ENCODE results near the gene CD163L1.
"Not testable (repeated sequence)": the region's sequence is repeated elsewhere in the genome, so short reads cannot be mapped to it uniquely, and the experiment has no call there.

CD163L1 gene

DNA sequence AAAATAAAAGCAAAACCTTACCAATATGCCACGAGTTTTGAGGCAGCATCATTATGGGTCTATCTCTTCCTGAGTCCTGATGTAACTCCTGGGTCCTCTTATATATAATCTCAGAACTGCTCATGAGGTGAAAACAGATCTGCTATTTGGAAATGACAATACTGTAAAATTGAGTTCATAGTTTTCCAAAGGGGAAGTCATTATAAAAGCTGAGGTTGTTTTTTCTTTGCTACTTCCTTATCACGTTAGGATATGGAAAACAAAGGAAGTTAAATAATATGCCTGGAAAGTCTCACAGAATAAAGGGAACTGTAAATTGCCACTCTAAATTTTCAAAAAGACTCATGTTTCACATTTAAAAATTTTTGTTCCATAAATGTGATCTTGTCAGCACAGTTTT lies at the start of gene CD163L1:
Gene CD163L1 (minus strand): TSS at position 78 of the 400 bp plus-strand sequence. CDS start 26 bp downstream, at position 52.
- no peak for DNase-seq

GRCh38 chr12:7493006-7493405 lies 49.1 kb upstream of the CD163L1 start:
- no peak for DNase-seq

DNA sequence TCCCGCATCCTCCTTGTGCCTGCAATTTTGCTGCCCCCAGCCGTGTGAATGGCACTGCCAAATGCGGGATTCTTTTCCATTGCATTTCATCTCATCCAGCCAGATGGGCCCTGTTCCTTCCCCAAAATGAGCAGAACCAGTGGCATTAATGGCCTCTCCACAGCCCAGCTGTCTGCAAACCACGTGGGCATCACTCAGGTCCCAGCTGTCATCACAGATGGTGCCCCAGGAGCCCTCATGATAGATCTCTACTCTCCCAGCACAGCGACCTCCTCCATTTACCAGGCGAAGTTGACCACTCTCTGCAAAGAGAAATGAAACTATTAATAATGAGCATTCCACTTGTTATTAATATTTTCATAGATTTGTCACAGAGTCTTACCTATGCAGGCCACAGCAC lies 42.6 kb upstream of the CD163L1 start:
- no peak for DNase-seq

DNA sequence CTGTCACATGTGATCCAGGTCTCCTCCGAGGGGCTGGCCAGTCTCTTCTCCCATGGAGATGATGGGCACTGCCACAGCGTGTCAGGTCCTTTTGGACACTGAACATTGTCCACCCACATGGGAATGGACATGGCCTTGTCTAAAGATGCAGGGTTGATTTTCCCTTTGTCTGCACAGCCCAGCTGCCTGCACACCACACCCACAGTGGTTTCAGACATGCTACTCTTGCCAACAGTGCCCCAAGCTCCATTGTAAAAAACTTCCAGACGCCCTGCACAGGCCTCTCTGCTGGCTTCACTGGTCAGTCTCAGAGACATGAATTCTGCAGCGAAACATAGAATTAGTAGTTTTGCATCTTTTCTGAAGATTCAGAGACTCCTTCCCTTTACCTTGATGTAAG lies 41.1 kb upstream of the CD163L1 start:
- no peak for DNase-seq

GRCh38 chr12:7483343-7483742 lies 39.4 kb upstream of the CD163L1 start:
- no peak for DNase-seq

GRCh38 chr12:7479771-7480170 lies 35.8 kb upstream of the CD163L1 start:
- DNase-seq = no peak

GRCh38 chr12:7472060-7472459 lies 28.1 kb upstream of the CD163L1 start:
- DNase-seq = no peak

GRCh38 chr12:7460375-7461259 lies 16.7 kb upstream of the CD163L1 start:
- DNase-seq = no peak

- DNase-seq = no peak
These were observed 16.0 kb upstream of the CD163L1 start for GRCh38 chr12:7459973-7460372.

GRCh38 chr12:7451756-7452155 lies 7.8 kb upstream of the CD163L1 start:
- no peak for DNase-seq

DNA sequence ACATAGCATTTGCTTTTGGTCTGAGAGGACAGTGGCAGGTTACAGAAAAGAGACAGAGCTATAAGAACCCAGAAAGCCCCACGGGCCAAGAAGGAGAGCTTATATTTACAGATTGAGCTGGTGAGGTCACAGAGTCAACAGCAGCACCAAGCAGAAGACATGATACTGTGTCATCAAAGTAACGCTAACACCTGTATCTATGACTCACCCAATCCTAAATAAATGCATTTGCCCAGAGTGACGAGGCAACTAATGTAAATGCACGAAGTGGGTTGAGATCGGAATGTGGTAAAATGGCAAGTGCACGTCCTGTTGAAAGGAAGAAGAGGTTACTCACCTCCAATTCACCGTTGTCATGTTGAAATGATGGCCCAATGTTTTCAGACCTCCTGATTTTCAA lies 6.7 kb upstream of the CD163L1 start:
- no peak for DNase-seq

DNA sequence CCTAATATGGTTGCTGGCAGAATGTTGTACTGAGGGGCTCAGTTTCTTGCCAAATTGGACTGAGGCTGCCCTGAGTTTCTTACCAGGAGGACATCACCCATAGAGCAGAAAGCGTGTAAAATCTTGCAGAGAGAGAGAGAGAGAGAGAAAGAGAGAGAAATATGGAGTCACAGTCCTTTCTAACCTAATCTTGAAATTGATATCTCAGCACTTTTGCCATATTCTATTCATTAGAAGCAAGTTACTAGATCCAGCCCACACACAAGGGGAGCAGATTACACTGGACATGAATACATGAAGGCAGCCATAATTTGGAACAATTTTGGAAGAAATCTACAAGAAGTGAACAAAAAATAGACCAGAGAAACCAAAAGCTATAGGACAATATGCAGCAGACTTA lies 4.1 kb upstream of the CD163L1 start:
- DNase-seq = no peak

- DNase-seq = no peak
These were observed 584 bp upstream of the CD163L1 start for GRCh38 chr12:7444537-7444936.

DNA sequence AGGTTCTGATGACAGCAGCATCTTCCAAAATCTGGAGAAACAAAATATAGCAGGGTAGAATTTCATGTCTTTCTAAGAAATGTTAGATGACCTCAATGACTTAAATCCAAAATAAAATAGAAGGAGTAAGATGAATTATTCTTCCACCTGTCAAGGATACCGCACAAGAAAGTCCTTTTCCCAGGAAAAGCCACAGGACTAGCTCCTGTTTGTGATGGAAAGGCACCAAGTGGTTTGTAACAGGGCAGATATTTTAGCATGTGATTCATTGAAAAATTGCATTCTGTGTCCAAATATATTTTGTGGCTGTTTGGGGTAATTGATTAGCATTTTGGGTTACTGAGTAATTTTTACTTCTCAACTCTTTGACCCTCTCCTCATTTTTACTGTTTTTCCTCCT lies 2.7 kb downstream of the CD163L1 start:
- no peak for DNase-seq

DNA sequence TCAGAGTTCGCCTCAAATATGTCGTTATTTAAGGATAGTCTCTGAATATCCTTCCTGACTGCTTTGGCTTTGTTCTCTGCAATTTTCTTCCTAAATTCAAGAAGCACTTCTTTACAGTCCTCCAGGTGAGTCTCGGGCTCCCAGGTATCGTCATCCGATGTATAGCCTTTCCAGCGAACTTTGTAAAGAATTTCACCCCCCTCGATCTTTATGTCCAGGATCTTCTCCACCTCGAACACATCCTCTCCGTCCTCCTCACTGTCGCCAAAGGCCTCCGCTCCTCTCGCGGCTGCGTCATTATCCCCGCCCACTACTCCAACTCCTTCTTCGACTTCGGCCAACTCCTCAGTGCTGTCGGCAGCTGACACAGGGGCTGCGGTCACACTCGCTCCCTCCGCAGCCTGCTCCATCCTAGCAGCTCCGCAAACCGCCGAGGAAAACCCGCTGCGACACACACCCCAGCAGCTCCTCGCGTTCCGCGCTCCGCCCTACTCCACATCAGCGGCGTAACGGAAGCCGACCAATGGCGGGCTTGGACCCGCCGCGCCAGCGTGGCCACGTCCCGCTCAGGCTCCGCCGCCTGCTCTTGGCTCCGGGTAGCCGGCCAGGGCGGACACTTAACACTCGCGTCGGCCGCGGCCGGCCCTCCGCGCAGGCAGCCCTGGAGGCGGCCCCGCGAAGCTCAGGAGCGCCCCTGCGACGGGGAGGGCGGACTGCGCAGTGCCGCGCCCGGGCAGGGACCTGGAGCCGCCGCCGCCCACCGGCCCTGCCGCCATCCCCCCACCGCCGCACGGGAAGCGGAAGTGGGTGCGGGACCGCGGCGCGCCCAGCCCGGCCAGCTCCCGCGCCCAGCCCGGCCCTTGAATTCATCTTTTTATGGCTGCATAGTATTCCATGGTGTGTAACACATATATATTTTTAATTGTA lies 4.1 kb downstream of the CD163L1 start:
- no peak for DNase-seq

DNA sequence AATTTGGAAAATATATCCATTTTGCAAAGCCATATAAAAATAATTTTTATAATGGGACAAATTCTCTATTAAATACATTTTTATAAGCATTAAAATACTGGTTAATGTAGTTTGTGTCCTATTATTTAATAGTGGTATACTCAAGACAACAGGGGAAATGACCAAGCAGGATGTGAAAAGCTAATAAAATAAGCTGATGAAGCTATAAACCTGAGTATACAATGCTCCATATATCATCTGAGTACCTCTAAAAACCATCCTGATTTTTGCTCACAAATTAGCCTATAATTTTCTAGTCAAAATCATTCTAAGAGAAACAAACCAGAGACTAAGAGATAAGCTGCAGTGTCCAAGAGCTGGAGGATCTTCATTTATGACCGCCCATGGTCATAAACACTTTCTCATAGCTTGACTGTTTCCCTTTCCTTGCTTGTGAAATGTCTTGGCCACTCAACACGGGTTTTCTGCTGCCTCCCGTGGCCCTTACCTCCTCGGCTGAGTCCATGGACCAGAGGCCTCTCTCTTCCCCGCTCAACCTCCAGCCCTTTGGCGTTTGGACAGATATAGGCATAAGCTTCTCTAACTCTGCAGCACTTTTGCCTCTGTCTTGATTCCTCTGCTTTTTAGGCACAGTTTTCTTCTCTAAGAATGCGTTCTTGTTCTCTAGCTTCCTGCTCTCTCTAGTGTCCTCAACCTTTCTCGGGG lies 5.5 kb downstream of the CD163L1 start:
- not testable (repeated sequence) for DNase-seq

DNA sequence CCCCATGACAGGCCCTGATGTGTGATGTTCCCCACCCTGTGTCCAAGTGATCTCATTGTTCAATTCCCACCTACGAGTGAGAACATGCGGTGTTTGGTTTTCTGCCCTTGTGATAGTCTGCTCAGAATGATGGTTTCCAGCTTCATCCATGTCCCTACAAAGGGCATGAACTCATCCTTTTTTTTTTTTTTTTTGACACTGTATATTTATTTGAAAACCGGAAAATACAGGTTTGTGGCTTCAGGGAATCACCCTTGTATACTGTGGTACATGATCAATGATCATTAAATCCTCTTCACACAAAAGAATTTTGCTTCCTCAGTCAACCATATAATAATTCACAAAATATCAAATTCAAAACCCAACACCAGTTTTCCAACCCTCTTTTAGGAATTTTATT lies 6.5 kb downstream of the CD163L1 start:
- not testable (repeated sequence) for DNase-seq

- no peak for DNase-seq
These were observed 9.3 kb downstream of the CD163L1 start for GRCh38 chr12:7434670-7435069.

GRCh38 chr12:7433276-7433822 lies 10.6 kb downstream of the CD163L1 start:
- DNase-seq = no peak

DNA sequence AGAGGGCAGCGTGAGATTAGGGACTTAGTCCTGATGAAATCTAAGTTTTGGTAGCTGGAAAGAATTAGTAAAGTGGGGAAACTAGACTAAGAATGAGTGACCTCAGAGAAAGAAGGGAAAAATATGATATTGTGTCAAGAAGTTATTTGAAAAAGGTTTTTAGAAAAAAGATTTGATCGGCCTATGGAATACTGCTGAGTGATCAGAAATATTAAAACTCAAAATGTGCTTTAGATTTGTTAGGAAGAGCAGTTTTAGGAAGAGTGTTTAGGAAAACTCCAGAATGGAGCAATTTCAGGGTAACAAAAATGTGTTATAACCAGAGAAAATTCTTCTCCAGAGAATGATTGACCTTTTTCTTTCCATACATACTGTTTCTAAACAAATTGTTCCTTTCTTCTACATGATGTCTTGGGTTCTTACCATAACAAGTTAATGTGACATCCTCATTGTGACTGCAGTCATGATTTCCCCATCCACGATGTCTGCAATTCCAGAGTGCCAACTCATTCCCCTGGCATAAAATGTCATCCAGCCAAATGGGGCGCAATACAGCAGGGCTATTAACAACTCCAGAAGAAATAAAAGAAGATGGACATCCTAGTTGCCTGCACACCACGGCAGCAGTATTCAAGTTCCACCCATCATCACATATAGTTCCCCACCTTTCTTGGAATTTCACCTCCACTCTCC lies 11.8 kb downstream of the CD163L1 start:
- DNase-seq = no peak

- DNase-seq = no peak
These were observed 32.6 kb downstream of the CD163L1 start for GRCh38 chr12:7411343-7411742.

DNA sequence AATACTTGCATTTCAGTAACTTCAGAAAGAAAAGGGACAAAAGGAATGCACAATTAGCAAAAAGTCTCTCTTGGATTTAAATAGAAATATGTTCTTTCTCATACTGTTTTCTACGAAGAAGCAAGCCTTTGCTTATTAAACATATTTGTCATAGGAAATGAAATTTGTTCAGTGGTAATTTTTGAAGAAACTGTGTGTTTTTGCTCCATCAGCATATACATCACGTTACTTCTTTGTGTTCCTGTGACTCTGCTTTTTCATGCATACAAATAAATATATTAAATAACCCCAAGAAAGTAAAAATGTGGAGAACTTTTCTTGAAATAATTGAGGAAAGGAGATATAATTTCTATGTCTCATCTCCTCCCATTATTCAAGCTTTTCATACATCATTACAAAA lies 39.7 kb downstream of the CD163L1 start:
- DNase-seq = no peak
